SK-N-SH treated with all-trans-retinoic acid at 6 μM for 48 hours (cell line): ENCODE data around the gene AFAP1.

Experiments
- ATAC-seq: fragments of 200-7000 bp; cut with Tn5 transposase; 3 replicates; pipeline ENCODE4 v1.9.1; 2020; ENCODE audit warnings: mild to moderate bottlenecking, moderate library complexity
- ARNTL ChIP-seq: fragments of 450-650 bp; formaldehyde crosslinking; IDR thresholded peaks from 2 replicates; pipeline ENCODE4 v1.5.0; 2020; ENCODE audit warnings: low read depth, mild to moderate bottlenecking, moderate library complexity, borderline replicate concordance
- CSDC2 ChIP-seq: fragments of 250-450 bp; sonication (Bioruptor Pico); IDR thresholded peaks from 2 replicates; pipeline ENCODE4 v1.5.0; 2020; ENCODE audit warnings: mild to moderate bottlenecking, moderate library complexity
- ESRRG ChIP-seq: fragments of 250-450 bp; sonication (Bioruptor Pico); IDR thresholded peaks from 2 replicates; pipeline ENCODE4 v1.6.1; 2021; ENCODE audit warnings: mild to moderate bottlenecking
- GLIS3 ChIP-seq: fragments of 250-450 bp; sonication (Bioruptor Pico); IDR thresholded peaks from 2 replicates; pipeline ENCODE4 v1.5.0; 2020; ENCODE audit warnings: mild to moderate bottlenecking, moderate library complexity
- ISL1 ChIP-seq: fragments of 250-450 bp; sonication (Bioruptor Pico); IDR thresholded peaks from 2 replicates; pipeline ENCODE4 v2.1.2; 2022; ENCODE audit warnings: mild to moderate bottlenecking, moderate library complexity
- OSR1 ChIP-seq: fragments of 250-450 bp; sonication (Bioruptor Pico); IDR thresholded peaks from 2 replicates; pipeline ENCODE4 v1.8.0; 2022; ENCODE audit warnings: moderate library complexity, mild to moderate bottlenecking, inconsistent platforms
- RARB ChIP-seq: fragments of 250-450 bp; sonication (Bioruptor Pico); IDR thresholded peaks from 2 replicates; pipeline ENCODE4 v1.8.0; 2021; ENCODE audit warnings: mild to moderate bottlenecking, moderate library complexity
- SNAI2 ChIP-seq: fragments of 250-450 bp; sonication (Bioruptor Pico); IDR thresholded peaks from 2 replicates; pipeline ENCODE4 v1.5.0; 2020; ENCODE audit warnings: mild to moderate bottlenecking, moderate library complexity
- TOX ChIP-seq: fragments of 250-450 bp; sonication (Bioruptor Pico); IDR thresholded peaks from 2 replicates; pipeline ENCODE4 v1.8.0; 2021; ENCODE audit warnings: mild to moderate bottlenecking, moderate library complexity, borderline replicate concordance
- ZC3H10 ChIP-seq: fragments of 250-450 bp; sonication (Bioruptor Pico); IDR thresholded peaks from 2 replicates; pipeline ENCODE4 v1.5.1; 2021; ENCODE audit warnings: mild to moderate bottlenecking, moderate library complexity
- ZFP3 ChIP-seq: fragments of 250-450 bp; sonication (Bioruptor Pico); IDR thresholded peaks from 2 replicates; pipeline ENCODE4 v1.5.0; 2020; ENCODE audit warnings: mild to moderate bottlenecking, moderate library complexity
- ZFP30 ChIP-seq: fragments of 450-650 bp; formaldehyde crosslinking; IDR thresholded peaks from 2 replicates; pipeline ENCODE4 v1.5.0; 2022; ENCODE audit warnings: mild to moderate bottlenecking, moderate library complexity
- ZNF565 ChIP-seq: fragments of 450-650 bp; formaldehyde crosslinking; conservative IDR thresholded peaks from 2 replicates; pipeline ENCODE4 v1.5.0; 2020; ENCODE audit warnings: low read depth, mild to moderate bottlenecking, moderate library complexity
- ZNF70 ChIP-seq: fragments of 450-650 bp; formaldehyde crosslinking; IDR thresholded peaks from 2 replicates; pipeline ENCODE4 v1.5.0; 2020; ENCODE audit warnings: mild to moderate bottlenecking, moderate library complexity
- ZNF8 ChIP-seq: fragments of 450-650 bp; formaldehyde crosslinking; IDR thresholded peaks from 2 replicates; pipeline ENCODE4 v1.5.0; 2020; ENCODE audit warnings: mild to moderate bottlenecking, moderate library complexity
- TF ChIP-seq, protein P1 (sequence below): fragments of 250-450 bp; sonication (Bioruptor Pico); IDR thresholded peaks from 2 replicates; pipeline ENCODE4 v1.5.0; 2020; ENCODE audit warnings: mild to moderate bottlenecking, moderate library complexity
- TF ChIP-seq, protein P2 (sequence below): fragments of 250-450 bp; sonication (Bioruptor Pico); IDR thresholded peaks from 2 replicates; pipeline ENCODE4 v1.8.0; 2021; ENCODE audit warnings: low read depth, mild to moderate bottlenecking, moderate library complexity, borderline replicate concordance
- TF ChIP-seq, protein P3 (sequence below): fragments of 250-450 bp; sonication (Bioruptor Pico); IDR thresholded peaks from 2 replicates; pipeline ENCODE4 v1.5.1; 2021; ENCODE audit warnings: mild to moderate bottlenecking, moderate library complexity
- TF ChIP-seq, protein P4 (sequence below): fragments of 250-450 bp; sonication (Bioruptor Pico); IDR thresholded peaks from 2 replicates; pipeline ENCODE4 v1.5.1; 2020; ENCODE audit warnings: low read depth, mild to moderate bottlenecking, moderate library complexity

Gene AFAP1

DNA sequence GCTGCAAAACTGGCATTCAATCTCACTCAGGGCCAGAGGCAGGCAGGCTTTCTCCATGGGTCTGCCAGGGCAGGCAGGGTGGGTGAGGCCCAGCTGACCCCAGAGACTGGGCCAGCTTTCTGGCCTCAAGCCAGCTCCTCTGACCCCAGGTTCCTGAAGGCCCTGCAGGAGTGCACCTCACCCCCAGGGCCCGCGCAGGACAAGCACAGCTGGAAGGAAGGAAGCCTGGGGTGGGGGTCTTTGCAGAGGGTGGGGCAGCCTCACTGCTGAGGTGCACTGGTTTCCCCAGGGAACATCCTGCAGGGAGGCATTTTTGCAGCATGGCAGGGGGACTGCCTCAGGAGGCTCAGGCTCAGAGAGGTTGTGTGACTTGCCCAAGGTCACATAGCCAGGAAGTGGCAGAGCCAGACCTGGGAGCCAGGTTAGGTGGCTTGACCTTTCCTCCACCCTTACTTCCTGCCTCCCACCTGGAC, 31.5 kb upstream of the AFAP1 start (continued):
- TF ChIP-seq, protein P1, sequence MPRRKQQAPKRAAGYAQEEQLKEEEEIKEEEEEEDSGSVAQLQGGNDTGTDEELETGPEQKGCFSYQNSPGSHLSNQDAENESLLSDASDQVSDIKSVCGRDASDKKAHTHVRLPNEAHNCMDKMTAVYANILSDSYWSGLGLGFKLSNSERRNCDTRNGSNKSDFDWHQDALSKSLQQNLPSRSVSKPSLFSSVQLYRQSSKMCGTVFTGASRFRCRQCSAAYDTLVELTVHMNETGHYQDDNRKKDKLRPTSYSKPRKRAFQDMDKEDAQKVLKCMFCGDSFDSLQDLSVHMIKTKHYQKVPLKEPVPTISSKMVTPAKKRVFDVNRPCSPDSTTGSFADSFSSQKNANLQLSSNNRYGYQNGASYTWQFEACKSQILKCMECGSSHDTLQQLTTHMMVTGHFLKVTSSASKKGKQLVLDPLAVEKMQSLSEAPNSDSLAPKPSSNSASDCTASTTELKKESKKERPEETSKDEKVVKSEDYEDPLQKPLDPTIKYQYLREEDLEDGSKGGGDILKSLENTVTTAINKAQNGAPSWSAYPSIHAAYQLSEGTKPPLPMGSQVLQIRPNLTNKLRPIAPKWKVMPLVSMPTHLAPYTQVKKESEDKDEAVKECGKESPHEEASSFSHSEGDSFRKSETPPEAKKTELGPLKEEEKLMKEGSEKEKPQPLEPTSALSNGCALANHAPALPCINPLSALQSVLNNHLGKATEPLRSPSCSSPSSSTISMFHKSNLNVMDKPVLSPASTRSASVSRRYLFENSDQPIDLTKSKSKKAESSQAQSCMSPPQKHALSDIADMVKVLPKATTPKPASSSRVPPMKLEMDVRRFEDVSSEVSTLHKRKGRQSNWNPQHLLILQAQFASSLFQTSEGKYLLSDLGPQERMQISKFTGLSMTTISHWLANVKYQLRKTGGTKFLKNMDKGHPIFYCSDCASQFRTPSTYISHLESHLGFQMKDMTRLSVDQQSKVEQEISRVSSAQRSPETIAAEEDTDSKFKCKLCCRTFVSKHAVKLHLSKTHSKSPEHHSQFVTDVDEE (CRISPR knock-in tag), result no peak
- TF ChIP-seq RARB (no peak), SNAI2 (no peak), ZNF70 (CRISPR knock-in tag) (no peak), CSDC2 (CRISPR knock-in tag) (no peak), ARNTL (CRISPR knock-in tag) (no peak), ISL1 (CRISPR knock-in tag) (no peak), OSR1 (CRISPR knock-in tag) (no peak), ZNF565 (no peak), ZC3H10 (CRISPR knock-in tag) (no peak)

DNA sequence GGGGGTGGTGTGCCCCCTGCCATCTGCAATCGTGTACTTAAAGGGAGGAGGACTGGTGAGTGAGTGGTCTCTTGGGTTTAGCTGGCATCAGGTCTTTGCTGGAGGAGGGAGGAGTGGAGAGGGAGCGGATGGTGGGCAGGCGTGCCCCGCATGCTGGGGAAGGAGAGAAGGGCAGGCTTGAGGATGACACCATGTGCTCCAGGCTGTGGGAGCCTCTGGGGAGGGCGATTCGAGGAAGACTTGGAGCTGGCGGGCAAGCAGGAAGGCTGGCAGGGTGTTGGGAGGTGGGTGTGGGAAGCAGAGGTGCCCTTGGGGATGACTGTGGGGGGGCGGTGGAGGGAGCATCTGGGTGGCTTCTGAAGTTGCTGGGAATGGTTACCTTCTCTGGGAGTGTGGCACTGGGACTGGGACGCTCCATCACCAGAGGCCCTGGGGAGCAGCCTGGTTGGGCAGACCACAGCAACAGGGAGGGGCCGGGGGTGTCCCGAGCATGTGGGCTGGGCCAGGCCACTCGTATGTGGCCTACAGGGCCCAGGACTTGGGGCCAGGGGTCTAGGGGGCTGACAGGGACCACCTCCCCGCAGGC, 30.8 kb upstream of the AFAP1 start:
- ATAC-seq, result peak; percentile 4
- TF ChIP-seq ZNF565 (no peak), ESRRG (CRISPR knock-in tag) (no peak)

DNA sequence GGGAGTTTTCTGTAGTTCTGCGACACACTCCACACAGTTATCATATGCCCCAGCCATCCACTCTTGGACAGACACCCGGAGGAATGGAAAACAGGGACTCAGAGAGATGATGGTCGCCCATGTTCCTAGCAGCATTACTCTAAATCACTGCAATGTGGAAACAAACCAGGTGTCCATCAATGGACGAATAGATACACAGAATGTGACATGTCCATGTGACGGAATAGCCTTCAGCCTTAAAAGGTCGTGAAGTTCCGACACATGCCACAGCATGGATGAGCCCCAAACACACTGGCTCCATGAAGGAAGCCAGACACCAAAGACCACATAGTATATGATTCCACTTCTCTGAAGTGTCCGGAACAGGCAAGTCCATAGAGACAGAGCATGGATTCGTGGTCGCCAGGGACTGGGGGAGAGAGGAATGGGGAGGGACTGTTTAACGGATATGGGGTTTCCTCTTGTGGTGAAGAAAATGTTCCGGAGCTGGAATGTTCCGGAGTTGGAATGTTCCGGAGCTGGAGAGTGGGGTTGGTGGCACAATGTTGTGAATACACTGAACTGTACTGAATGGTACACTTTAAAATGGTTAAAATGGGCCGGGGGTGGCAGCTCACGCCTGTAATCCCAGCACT, 28.7 kb upstream of the AFAP1 start:
- ATAC-seq, result no peak
- no peak for TF ChIP-seq ZC3H10 (CRISPR knock-in tag)
- TF ChIP-seq, protein P2, sequence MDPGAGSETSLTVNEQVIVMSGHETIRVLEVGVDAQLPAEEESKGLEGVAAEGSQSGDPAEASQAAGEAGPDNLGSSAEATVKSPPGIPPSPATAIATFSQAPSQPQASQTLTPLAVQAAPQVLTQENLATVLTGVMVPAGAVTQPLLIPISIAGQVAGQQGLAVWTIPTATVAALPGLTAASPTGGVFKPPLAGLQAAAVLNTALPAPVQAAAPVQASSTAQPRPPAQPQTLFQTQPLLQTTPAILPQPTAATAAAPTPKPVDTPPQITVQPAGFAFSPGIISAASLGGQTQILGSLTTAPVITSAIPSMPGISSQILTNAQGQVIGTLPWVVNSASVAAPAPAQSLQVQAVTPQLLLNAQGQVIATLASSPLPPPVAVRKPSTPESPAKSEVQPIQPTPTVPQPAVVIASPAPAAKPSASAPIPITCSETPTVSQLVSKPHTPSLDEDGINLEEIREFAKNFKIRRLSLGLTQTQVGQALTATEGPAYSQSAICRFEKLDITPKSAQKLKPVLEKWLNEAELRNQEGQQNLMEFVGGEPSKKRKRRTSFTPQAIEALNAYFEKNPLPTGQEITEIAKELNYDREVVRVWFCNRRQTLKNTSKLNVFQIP, result no peak
- TF ChIP-seq ARNTL (CRISPR knock-in tag), result no peak
- no peak for TF ChIP-seq ZFP30 (CRISPR knock-in tag)

DNA sequence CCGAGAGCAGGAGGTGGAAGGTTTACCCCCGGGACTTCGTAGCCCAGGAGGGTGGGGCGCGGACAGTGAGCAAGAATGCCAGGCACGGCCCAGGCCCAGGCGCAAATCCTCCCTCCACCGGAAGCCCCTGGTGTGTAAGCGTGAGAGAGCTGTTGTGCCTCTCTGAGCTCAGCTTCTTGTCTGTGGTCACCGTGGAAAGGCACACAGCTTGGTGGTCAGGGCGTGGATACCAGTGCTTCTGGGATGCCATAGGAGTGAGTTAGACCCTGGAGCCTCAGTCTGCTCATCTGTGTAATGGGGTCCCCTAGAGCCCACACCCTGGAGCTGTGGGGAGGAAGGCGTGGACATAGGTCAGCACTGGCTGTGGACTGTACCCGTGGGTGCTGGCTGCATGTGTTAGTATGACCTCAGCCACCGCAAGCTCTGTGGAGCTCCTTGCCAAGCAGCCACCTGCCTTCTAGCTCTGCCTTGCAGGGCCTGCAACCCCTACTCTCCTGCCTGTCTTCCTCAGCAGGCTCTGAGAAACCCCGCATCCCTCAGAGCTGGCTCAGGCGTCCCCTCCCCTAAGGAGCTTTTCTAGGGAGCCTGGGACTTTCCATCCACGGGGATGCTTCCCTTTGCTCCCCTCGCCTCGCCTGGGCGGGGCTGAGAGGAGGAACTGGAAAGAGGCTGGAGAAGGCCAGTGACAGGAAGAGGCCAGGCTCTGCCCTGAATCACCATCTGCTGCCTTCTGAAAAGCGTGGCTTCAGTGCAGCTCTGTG, 28.0 kb upstream of the AFAP1 start:
- no peak for ATAC-seq
- TF ChIP-seq TOX (CRISPR knock-in tag) (no peak), ZFP3 (CRISPR knock-in tag) (no peak), ZNF70 (CRISPR knock-in tag) (no peak), GLIS3 (CRISPR knock-in tag) (no peak), ZC3H10 (CRISPR knock-in tag) (no peak), ARNTL (CRISPR knock-in tag) (no peak), RARB (no peak), ZNF8 (CRISPR knock-in tag) (no peak)
- TF ChIP-seq, protein P2, result no peak
- TF ChIP-seq, protein P3, sequence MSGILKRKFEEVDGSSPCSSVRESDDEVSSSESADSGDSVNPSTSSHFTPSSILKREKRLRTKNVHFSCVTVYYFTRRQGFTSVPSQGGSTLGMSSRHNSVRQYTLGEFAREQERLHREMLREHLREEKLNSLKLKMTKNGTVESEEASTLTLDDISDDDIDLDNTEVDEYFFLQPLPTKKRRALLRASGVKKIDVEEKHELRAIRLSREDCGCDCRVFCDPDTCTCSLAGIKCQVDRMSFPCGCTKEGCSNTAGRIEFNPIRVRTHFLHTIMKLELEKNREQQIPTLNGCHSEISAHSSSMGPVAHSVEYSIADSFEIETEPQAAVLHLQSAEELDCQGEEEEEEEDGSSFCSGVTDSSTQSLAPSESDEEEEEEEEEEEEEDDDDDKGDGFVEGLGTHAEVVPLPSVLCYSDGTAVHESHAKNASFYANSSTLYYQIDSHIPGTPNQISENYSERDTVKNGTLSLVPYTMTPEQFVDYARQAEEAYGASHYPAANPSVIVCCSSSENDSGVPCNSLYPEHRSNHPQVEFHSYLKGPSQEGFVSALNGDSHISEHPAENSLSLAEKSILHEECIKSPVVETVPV, result no peak
- TF ChIP-seq, protein P4, sequence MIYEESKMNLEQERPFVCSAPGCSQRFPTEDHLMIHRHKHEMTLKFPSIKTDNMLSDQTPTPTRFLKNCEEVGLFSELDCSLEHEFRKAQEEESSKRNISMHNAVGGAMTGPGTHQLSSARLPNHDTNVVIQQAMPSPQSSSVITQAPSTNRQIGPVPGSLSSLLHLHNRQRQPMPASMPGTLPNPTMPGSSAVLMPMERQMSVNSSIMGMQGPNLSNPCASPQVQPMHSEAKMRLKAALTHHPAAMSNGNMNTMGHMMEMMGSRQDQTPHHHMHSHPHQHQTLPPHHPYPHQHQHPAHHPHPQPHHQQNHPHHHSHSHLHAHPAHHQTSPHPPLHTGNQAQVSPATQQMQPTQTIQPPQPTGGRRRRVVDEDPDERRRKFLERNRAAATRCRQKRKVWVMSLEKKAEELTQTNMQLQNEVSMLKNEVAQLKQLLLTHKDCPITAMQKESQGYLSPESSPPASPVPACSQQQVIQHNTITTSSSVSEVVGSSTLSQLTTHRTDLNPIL (CRISPR knock-in tag), result no peak
